ENCODE measurements around the gene NR6A1.
"Not testable (repeated sequence)": the region's sequence is repeated elsewhere in the genome, so short reads cannot be mapped to it uniquely, and the experiment has no call there.

Gene NR6A1

DNA sequence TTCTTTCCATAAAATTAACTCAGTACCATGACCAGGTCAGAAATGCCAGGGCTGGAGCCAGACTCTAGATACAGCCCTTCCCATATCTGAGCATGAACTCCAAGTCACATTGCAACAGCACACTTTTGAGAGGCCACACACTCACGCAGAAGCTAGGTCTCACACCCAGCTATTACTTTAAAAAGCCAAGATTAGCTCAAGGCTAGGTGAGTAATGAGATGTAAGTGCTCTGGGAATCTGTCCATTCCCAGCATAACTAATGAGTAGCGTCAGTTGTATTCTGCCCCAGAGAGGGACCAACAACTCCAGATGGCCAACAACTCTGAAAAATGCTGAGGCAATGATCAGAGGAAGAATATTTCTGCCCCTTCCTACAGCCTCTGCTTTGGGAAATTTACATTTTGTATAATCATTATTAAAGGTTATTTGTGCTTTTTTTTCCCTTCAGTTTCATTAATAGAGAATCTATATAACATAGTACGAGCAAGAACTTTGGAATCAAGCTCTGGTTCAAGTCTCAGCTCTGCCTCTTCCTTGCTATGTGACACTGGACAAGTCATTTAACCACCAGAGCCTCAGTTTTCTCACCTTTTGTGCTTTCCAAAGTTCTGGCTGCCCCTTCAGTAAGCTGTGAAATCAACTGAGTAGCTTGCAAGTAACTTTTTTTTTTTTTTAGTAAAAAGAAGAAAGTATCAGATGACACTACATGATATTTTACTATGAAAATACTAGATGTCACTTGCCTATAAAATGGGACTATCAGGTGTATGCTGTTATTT is 118.3 kb downstream of the NR6A1 start:
- DNase-seq, result peak; percentile 93

DNA sequence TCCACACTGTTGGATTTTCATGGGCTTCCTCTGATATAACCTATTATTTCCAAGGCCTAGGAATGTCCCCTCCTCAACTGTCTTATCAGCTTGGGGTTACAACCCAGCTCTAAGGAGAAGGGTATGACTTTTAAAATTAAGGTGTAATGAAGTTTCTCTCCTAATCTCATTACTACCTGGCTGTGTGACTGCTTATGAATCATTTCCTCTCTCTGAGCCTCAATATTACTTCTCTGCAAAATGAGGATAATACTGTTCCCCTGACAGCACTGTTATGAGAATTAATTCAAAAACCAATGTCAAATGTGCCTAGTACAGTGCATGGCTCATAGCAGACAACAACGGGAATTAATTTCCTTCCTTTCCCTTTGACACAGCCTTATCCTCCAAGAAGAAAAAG is 118.9 kb downstream of the NR6A1 start:
- no peak for DNase-seq

DNA sequence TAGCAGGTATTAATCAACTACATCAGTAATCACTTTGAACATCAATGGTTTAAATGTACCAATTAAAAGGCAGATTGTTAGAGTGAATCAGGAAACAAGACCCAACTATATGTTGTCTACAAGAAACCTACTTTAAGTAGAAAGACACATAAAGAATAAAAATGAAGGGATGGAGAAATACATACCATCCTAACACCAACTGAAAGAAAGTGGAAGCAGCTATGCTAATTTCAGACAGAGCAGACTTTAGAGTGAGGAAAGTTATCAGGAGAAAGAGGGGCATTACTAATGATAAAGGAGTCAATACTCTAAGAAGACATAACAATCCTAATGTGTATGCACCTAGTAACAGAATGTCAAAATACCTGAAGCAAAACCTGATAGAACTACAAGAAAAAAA is 125.8 kb downstream of the NR6A1 start:
- DNase-seq, result no peak

DNA sequence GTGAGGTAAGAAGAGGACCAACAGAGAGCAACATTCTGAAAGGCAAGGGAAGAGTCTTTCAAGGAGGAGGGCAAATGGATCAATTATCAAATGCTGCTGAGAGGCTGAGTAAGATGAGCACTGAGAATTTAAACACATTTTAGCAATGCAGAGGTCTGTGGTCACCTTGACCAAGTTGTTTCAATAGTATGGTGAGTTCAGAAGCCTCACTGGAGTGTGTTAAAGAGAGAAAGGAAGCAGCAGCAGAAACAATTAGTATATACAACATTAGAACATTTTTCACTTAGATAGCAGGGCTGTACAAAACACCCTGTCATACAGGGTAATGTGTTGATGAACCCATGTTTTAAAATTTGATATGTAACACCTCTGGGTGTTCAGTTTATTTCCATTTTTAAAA is 131.5 kb downstream of the NR6A1 start:
- no peak for DNase-seq

DNA sequence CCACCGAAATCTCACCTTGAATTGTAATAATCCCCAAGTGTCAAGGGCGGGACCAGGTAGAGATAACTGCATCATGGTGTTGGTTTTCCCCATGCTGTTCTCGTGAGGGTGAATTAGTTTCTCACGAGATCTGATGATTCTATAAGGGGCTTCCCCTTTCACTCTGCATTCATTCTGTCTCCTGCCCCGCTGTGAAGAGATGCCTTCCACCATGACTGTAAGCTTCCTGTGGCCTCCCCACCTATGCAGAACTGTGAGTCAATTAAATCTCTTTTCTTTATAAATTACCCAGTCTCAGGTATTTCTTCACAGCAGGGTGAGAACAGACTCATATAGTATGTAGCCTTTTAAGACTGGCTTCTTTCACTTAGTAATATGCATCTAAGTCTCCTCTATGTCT is 135.8 kb downstream of the NR6A1 start:
- no peak for DNase-seq

DNA sequence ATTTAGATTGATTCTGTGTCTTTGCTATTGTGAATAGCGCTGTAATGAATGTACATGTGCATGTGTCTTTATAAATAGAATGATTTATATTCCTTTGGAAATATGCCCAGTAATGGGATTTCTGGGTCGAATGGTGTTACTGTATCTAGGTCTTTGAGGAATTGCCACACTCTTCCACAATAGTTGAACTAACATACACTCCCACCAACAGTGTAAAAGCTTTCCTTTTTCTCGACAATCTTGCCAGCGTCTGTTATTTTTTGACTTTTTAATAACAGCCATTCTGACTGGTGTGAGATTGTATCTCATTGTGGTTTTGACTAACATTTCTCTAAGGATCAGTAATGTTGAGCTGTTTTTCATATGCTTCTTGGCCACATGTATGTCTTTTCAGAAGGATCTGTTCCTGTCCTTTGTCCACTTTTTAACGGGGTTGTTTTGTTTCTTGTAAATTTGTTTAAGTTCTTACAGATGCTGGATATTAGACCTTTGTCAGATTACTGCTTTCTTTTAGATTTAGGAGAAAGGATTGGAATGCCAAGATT is 139.0 kb downstream of the NR6A1 start:
- DNase-seq, result no peak

DNA sequence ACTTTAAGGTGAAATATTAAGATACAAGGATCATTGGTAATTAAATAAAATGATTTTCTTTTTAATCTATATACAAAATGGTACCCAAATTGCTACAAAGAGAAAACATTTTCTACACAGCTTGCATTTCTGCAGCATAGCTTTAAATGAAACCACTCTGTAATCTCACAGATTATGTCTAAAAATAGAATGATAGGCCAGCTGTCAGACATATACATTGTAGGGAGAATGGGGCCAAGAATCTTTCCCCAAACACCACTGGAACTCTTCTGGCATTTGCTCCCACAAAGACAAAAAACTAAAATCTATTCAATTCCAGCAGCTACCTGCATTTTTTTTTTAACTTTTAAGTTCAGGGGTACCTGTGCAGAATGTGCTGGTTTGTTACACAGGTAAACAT is 139.8 kb downstream of the NR6A1 start:
- no peak for DNase-seq

DNA sequence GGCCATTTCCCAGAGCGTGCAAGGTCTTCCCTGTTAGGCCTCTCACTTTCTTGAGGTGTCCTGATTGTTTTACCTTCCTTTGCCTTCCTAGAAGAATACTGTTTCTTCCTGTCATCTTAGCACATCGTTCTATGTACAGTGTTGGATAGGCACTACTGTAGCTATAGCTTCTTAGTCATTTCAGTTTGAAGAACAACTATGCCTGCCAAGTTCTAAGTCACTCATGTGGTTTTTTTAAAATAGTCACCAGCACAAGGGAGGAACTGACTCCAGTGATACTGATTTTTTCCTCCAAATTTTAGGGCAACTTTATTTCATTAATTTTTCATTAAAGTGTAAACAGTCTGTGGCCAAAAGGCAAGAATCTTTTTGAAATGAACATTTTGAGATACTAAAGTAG is 141.5 kb downstream of the NR6A1 start:
- DNase-seq, result no peak

DNA sequence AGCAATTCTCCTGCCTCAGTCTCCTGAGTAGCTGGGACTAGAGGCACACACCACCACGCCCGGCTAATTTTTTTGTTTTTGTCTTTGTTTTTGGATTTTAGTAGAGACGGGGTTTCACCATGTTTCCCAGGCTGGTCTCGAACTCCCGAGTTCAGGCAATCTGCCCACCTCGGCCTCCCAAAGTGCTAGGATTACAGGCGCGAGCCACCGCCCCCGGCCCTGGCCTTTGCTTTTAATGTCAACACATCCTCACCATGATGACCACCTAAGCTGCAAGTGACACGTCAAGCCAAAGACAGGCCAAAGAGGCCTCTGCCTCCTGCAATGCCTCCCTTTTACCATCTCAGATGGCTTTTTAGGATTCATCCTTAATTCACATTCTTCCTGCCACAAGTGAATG is 142.4 kb downstream of the NR6A1 start:
- no peak for DNase-seq

DNA sequence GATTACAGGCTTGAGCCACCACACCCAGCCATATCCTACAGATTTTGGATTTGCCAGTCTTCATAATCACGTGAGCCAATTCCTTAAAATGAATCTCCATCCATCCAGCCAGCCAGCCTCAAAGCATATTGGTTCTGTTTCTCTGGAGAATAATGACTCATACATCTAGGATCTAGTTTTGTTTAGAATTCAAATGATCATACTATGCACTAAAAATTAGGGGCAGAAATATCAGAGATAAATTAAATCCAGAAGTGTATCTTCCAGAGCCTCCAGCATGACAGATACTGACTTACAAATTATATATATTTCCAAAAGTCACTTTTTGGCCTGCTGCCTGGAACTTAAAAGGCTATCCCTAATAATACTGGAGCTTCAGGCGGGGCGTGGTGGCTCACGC is 144.8 kb downstream of the NR6A1 start:
- DNase-seq, result no peak

DNA sequence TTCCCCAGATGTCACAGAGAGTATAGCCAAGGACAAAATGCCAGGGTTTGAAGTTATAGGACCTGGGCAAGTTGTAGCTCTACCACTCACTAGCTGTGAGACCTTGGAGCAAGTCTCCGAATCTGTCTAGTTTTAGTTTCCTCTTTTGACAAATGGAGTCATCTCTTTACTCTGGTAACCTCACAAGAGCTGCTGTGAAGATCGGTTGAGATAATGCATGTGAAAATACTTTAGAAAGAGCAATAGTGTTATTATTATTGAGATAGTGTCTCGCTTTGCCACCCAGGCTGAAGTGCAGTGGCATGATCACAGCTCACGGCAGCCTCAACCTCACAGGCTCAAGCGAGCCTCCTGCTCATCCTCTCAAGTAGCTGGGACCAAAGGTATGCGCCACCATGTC is 146.0 kb downstream of the NR6A1 start:
- no peak for DNase-seq

DNA sequence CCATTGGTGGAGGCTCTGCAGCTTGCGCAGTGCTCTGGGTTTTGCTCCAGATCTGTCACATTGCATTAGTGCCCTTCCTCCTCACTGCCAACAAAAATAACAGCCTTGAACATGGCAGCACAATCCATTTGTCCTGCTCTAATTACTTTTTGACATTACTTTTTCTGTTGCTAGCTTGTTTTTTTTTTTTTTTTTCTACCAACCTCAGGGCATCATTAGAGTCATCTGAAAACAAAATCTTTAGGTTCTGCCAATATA is 146.4 kb downstream of the NR6A1 start:
- no peak for DNase-seq

DNA sequence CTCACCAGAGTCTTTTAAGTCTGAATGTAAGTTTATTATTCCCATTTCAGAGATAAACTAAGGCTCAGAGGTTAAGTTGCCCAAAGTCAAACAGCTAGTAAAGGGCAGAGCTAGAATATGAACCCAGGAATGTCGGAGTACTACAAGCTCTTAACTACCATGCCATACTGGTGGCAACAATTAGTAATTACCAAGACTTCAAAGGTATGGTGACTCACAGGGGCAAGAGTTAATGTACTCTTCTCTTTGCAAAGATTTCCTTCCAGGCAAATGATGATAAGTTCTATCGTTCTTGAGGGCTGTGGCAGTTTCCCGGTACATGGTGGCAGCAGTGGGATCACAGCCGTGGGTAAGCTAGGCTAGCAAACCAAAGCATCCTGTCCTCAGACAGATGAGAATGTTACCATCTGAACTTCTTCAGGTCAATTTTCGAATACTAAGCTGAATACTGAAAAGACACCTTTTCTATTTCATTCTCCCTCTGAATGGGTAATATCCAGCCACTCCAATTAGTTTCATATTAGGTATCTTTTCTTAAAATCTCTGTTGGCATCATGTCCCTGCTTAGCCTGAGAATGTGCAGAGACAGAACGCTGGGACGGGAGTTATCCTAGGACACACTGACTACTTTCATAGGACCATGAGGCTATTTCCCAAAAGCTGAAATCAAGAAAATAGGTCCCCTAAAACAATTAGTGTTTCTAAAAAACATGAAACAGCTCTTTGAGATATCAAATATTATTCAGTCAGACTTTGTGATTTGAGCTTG is 147.0 kb downstream of the NR6A1 start:
- no peak for DNase-seq

DNA sequence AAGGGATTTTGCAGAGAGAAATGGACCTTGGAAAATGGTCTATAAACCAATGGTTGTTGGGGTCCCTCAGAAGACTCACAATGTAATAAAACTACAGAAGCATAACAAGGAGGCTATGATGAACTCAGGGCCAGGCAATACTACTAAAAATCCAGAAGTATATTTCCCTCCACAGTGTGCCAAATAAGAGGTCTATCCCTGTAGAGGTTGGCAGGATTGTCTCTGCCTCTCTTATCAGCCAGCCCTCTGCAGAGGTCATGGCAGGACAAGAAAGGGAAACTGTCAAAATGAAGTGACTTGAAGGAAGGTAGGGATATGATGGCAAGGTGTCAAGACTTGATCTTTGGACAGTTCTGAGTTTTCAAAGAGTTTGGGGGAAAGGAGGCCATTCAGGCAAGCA is 148.2 kb downstream of the NR6A1 start:
- no peak for DNase-seq

DNA sequence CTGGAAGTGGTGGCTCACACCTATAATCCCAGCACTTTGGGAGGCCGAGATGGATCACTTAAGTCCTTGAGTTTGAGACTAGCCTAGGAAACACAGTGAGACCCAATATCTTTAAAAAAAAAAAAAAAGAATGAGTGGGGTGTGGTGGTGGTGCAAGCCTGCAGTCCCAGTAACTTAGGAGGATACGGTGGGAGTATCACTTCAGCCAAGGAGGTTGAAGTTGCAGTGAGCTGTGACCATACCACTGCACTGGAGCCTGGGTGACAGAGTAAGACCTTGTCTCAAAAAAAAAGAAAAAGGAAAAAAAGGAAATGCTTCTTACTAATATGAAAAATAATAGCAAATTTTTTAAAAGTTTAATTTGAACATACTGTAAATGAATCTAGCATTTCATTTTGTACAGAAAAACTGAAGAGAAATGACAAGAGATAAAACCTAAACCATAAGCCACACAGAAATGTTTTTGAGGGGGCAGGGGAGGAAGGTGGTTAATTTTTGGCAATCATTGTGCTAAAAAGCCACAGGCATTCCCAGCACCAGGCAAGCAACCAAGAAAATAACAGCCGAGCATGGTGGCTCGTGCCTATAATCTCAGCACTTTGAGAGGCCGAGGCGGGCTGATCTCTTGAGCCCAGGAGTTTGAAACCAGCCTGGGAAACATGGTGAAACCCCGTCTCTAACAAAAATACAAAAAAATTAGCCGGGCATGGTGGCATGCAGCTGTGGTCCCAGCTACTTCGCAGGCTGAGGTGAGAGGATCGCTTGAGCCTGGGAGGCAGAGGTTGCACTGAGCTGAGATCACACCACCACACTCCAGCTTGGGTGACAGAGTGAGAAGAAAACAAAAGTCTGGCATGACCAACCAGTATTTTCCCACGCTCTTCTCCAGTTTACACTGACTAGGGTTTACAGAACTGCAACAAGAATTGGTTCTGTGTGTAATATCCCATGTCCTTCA is 149.5 kb downstream of the NR6A1 start:
- peak; percentile 57 for DNase-seq

DNA sequence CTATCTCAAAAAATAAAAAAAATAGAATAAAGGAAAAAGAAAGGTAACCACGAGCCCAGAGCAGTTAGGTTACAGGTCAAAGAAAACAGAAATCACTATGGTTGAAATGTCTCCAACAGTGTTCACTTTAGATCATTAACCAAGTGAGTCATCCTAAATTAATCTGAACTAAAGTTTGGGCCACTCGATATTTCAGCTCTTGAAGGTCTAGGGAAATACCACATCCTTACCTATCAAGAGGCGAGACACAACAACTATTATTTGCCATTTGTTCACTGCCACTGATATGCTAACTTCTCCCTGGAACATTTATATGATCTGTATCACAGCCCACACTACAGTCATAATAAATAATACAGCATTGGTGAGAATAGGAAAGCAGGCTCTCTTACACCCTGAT is 152.6 kb downstream of the NR6A1 start:
- DNase-seq, result no peak

DNA sequence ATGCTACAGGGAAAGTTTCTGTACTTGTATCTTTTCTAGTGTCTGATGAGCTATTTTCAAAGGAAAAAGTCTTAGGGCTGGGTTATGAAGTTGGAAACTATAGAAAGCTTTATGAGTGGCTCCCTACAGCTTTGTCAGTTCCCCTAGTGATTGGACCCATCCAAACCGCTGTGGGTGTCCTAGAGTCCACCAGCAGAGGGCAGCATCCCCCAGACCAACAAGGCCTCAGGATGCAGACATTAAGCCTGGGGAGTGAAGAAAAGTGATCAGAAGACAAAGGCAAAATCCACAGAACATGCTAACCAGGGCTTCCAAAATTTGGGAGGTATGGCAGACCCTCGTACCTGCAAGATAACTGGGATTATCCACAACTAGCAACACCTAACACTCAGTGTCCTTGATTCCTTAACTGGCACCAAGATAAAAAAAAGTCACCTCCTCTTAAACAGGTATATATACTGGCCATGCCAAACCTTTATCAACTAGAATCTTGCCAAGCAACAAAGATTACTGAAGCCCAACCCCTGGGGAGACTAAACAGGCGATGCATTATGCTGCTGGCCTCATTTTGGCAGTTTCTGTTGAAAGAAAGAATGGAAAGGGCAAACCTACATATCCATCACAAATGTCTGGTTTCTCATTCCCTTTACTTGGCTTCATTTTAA is 153.5 kb downstream of the NR6A1 start:
- peak; percentile 90 for DNase-seq

DNA sequence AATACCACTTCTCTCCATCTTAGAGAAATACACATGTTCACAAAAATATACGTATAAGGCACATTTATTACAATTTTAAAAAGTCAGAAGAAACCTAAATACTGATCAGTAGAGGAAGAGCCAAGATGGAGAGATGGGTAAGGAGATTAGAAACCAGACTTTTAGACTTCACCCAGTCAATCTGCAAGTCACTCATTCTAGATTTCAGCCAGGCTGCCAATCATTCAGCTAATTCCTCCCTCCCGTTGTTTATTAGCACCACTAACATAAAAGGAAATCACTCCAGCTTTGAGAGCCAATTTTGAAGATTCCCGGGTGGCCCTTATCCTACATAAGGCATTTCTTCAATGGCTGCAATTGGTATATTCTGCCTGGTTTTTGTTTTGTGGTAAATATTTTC is 154.2 kb downstream of the NR6A1 start:
- DNase-seq, result no peak

DNA sequence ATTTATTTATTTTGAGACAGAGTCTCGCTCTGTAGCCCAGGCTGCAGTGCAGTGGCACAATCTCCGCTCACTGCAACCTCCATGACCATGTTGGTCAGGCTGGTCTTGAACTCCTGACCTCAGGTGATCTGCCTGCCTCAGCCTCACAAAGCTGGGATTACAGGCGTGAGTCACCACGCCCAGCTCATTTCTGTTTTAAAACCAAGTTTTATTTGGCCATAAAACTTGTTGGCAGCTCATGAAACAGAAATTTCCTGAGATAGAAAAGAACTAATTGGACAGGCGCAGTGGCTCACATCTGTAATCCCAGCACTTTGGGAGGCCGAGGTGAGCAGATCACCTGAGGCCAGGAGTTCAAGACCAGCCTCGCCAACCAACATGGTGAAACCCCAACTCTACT is 155.3 kb downstream of the NR6A1 start:
- not testable (repeated sequence) for DNase-seq

DNA sequence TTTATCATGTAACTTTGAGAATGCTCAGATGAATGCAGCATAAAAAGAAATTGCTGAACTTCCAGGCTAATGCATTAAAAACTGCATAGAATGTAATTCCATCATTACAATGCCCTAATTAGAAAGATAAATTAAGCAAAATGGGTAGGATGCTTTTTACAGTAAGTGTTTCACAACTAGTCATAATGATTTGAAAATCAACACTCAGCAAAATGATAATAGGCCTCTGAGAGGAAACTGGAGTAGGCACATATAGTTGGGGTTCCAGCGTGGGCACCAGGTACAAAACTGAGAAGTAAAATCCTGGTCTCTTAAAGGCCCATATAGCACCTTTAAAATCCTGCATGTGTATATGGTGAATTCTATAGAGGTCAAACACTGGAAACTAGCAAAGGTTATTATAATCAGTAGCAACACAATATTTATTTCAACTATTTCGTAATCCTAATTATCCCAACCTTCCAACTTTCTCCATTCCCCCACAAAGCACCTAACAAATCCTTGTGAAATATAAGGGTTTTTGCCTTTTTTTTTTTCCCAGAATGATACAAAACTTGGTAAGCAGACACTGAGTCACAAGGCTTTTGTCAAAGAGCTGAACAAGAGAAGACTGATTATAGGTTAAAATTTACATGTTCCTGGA is 155.9 kb downstream of the NR6A1 start:
- no peak for DNase-seq

DNA sequence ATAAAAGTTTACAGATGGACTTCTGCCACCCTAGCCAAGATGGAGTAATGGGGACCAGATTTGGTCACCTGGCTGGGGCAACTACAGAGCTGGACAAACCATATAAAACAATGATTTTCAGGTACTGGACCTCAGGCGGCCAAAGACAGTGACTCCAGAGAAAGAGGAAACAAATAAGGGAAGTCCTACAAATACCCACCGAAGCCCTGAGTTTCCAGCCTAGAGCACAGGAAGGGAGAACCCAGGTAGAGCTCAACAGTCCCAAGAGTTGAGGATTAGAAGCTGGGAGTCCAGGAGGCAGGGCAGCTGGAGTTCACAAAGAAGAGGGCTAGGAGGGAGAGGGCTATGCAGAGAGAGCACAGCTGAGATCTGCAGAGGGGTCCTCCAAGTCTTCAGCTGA is 157.3 kb downstream of the NR6A1 start:
- no peak for DNase-seq

DNA sequence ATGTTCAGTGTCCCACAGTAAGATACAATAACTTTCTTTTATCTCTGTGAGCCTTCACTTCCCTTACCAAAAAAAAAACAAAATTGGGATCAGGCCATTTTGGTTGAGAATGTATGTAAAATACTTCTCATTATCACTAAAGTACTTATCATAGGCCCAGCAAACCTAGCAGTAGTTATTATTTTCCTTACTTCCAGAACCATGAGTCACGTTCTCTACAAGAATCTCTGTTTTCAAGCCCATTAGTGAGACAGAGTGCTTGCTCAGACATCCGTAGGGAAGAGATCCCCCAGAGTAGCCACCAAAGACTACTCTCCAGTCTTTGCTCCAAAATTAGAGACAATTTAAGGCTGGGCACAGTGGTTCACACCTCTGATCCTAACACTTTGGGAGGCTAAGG is 160.0 kb downstream of the NR6A1 start:
- no peak for DNase-seq
